NB4 (cell line): ENCODE results near the gene MYO1D.

Experiments used
- POLR2A ChIP-seq: IDR thresholded peaks from 2 replicates; pipeline ENCODE4 v1.6.1; 2011; ENCODE audit warnings: mild to moderate bottlenecking; ENCODE audit not compliant: insufficient read length; ENCODE audit errors: extremely low read depth
- TF ChIP-seq, protein P1 (sequence below): IDR thresholded peaks from one replicate; pipeline ENCODE4 v1.5.1; 2012; ENCODE audit warnings: low read depth, low read length

DNA sequence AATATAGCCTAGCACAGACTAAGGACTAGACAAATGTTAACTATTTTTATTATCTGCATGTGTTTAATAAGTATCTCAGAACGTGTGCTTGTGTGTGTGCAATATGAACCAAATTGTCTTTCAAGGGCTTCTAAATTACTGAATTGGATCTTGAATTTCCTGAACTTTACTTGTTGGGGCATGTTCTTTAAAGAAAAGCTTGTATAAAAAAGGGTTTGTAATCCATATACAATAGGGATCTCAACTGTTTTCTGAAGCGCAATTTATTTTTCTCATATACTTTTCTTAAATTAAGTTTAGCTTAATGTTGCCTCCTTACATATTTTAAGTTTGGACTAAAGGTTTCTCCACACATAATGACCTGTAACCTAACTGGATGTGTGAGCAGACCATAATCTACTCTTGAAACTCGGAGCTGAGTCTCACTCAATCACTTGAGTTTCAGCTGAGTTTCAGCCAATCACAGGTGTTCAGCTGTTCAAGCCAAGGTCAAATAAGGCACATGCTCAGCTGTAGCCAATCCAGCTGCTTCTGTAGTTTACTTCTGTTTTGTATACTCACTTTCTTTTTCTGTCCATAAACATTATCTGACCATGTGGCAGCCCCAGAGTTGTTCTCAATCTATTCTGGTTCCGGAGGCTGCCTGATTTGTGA is 317.8 kb downstream of the MYO1D start:
- TF ChIP-seq, protein P1, sequence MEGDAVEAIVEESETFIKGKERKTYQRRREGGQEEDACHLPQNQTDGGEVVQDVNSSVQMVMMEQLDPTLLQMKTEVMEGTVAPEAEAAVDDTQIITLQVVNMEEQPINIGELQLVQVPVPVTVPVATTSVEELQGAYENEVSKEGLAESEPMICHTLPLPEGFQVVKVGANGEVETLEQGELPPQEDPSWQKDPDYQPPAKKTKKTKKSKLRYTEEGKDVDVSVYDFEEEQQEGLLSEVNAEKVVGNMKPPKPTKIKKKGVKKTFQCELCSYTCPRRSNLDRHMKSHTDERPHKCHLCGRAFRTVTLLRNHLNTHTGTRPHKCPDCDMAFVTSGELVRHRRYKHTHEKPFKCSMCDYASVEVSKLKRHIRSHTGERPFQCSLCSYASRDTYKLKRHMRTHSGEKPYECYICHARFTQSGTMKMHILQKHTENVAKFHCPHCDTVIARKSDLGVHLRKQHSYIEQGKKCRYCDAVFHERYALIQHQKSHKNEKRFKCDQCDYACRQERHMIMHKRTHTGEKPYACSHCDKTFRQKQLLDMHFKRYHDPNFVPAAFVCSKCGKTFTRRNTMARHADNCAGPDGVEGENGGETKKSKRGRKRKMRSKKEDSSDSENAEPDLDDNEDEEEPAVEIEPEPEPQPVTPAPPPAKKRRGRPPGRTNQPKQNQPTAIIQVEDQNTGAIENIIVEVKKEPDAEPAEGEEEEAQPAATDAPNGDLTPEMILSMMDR, result no peak
- no peak for TF ChIP-seq POLR2A
